K562 (cell line): ENCODE measurements around the gene GABRR3. TPM values are rescaled to one million over a fixed set of nuclear protein-coding genes. Genes with fewer than 3 reads are reported as not detected.

Source experiments
- ATAC-seq: fragments of 200-7000 bp; cut with Tn5 transposase; 3 replicates; pipeline ENCODE4 v1.9.1; 2020; ENCODE audit warnings: moderate library complexity
- BruUV-seq: library from RNA; stranded (reverse); fragments of 400-500 nt; replicated peaks from 2 replicates; lab custom pipeline; 2021; lab: Mats Ljungman, UMichigan
- CTCF ChIA-PET: fragments of 300-600 bp; formaldehyde crosslinking; extraction: SDS; loops from one replicate; lab custom pipeline; 2021; ENCODE audit warnings: low intra/inter-chr PET ratio; lab: Yijun Ruan, JAX
- POLR2A ChIA-PET: fragments of 300-600, 350-650 bp; sonication (Branson Sonifier 250); formaldehyde crosslinking; extraction: SDS; loops from one replicate; lab custom pipeline; 2021; ENCODE audit warnings: antibody characterized with exemption, inconsistent platforms; lab: Yijun Ruan, JAX
- DNase-seq, 4 experiments: peaks; one replicate each; pipeline versions ENCODE4 v3.0.0 to v3.0.0-alpha.2; 2011 to 2018; ENCODE audit warnings: low spot score in 3 of 4, mixed read lengths in 3 of 4; ENCODE audit errors: extremely low read depth in 1 of 4
- FAIRE-seq: peaks from 2 replicates; lab custom pipeline; 2011; peaks lifted over from hg19 to GRCh38; lab: Jason Lieb, UNC
- H2AFZ ChIP-seq: 2 replicates; pipeline ENCODE4 v1.6.0; 2011; ENCODE audit warnings: low read depth, low read length, control low read depth, inconsistent platforms
- H3K27ac ChIP-seq: fragments of 200-600 bp; 3 replicates; pipeline ENCODE4 v1.8.0; 2011; ENCODE audit warnings: low read depth, mild to moderate bottlenecking, control low read depth, inconsistent platforms, low read length, moderate library complexity, mixed read lengths; ENCODE audit errors: extremely low read depth
- H3K27me3 ChIP-seq, 2 experiments: fragments of 300-600 bp in 1 of 2; 2 replicates in 1 of 2; 3 replicates in 1 of 2; pipeline versions ENCODE4 v1.6.0 to v1.8.0; 2011; ENCODE audit warnings: inconsistent platforms in 2 of 2, low read length in 2 of 2, mild to moderate bottlenecking in 1 of 2, mixed read lengths in 1 of 2, moderate library complexity in 1 of 2; ENCODE audit not compliant: control insufficient read depth in 2 of 2, insufficient read depth in 2 of 2
- H3K36me3 ChIP-seq: fragments of 300-600 bp; 3 replicates; pipeline ENCODE4 v1.8.0; 2011; ENCODE audit warnings: mild to moderate bottlenecking, low read length, inconsistent platforms; ENCODE audit not compliant: control insufficient read depth, insufficient read depth
- H3K4me1 ChIP-seq, 2 experiments: fragments of 200-600 bp in 1 of 2; replicated peaks in 1 of 2; 2 replicates in 1 of 2; 3 replicates in 1 of 2; pipeline versions ENCODE4 v1.5.1 to v1.8.0; 2011; ENCODE audit warnings: inconsistent platforms in 2 of 2, low read length in 2 of 2, mild to moderate bottlenecking in 1 of 2, mixed read lengths in 1 of 2, moderate library complexity in 1 of 2; ENCODE audit not compliant: control insufficient read depth in 2 of 2, insufficient read depth in 2 of 2
- H3K4me2 ChIP-seq: 2 replicates; pipeline ENCODE4 v1.6.1; 2011; ENCODE audit warnings: low read length, control low read depth, inconsistent platforms, mixed read lengths; ENCODE audit not compliant: insufficient read depth
- H3K4me3 ChIP-seq: fragments of 200-600 bp; sonication (generic), shearing (Covaris generic); 2 replicates; pipeline ENCODE4 v1.5.1; 2016; ENCODE audit warnings: control low read depth, inconsistent platforms
- H3K79me2 ChIP-seq: fragments of 200-600 bp; 3 replicates; pipeline ENCODE4 v1.8.0; 2011; ENCODE audit warnings: low read length, inconsistent platforms; ENCODE audit not compliant: control insufficient read depth, insufficient read depth
- H3K9ac ChIP-seq, 2 experiments: 2 replicates each; pipeline versions ENCODE4 v1.6.0 to v1.6.1; 2011; ENCODE audit warnings: low read depth in 2 of 2, low read length in 2 of 2, control low read depth in 1 of 2, inconsistent platforms in 1 of 2, mild to moderate bottlenecking in 1 of 2, mixed read lengths in 1 of 2; ENCODE audit not compliant: insufficient read depth in 1 of 2
- H3K9me1 ChIP-seq: one replicate; pipeline ENCODE4 v1.6.0; 2011; ENCODE audit warnings: inconsistent platforms, mild to moderate bottlenecking, low read length, moderate library complexity; ENCODE audit not compliant: control insufficient read depth, insufficient read depth
- H3K9me3 ChIP-seq: replicated peaks from 2 replicates; pipeline ENCODE4 v1.5.1; 2011; ENCODE audit warnings: low read depth, low read length, inconsistent platforms; ENCODE audit not compliant: control insufficient read depth, insufficient read depth
- H4K20me1 ChIP-seq: replicated peaks from 2 replicates; pipeline ENCODE4 v1.6.1; 2011; ENCODE audit warnings: low read length, inconsistent platforms, mixed read lengths; ENCODE audit not compliant: control insufficient read depth, insufficient read depth
- BACH1 ChIP-seq: fragments of 200-800 bp; sonication (Bioruptor generic); IDR thresholded peaks from 2 replicates; pipeline ENCODE4 v1.6.1; 2016; ENCODE audit warnings: missing genetic modification characterization, missing compliant biosample characterization
- BDP1 ChIP-seq: IDR thresholded peaks from 3 replicates; pipeline ENCODE4 v1.6.1; 2011; ENCODE audit not compliant: insufficient read length, insufficient read depth
- FOXK2 ChIP-seq, 2 experiments: fragments of 450-650 bp; IDR thresholded peaks in 1 of 2; conservative IDR thresholded peaks in 1 of 2; 2 replicates each; pipeline ENCODE4 v1.6.1; 2016; ENCODE audit warnings: low read depth in 2 of 2, mild to moderate bottlenecking in 1 of 2
- HNRNPH1 ChIP-seq: fragments of 200-400 bp; formaldehyde crosslinking; optimal IDR thresholded peaks from 2 replicates; pipeline ENCODE3; 2017; ENCODE audit warnings: low read depth, mild to moderate bottlenecking, low read length, moderate library complexity
- HNRNPL ChIP-seq: fragments of 200-400 bp; formaldehyde crosslinking; IDR thresholded peaks from 2 replicates; pipeline ENCODE4 v1.6.1; 2017; ENCODE audit warnings: low read depth, mild to moderate bottlenecking, low read length
- IFI16 ChIP-seq: fragments of 250-450 bp; sonication (Bioruptor Pico); IDR thresholded peaks from 2 replicates; pipeline ENCODE4 v2.1.2; 2022; ENCODE audit warnings: mild to moderate bottlenecking, inconsistent platforms
- KAT8 ChIP-seq: fragments of 450-650 bp; IDR thresholded peaks from 2 replicates; pipeline ENCODE4 v1.6.1; 2016; ENCODE audit warnings: low read depth, mild to moderate bottlenecking
- MECOM ChIP-seq: fragments of 250-450 bp; sonication (Bioruptor Pico); IDR thresholded peaks from 2 replicates; pipeline ENCODE4 v1.8.0; 2022; ENCODE audit warnings: inconsistent platforms
- PTRF ChIP-seq: fragments of 450-650 bp; IDR thresholded peaks from 2 replicates; pipeline ENCODE4 v1.6.1; 2016; ENCODE audit warnings: mild to moderate bottlenecking, missing genetic modification characterization, missing compliant biosample characterization
- RNF2 ChIP-seq: sonication (generic); IDR thresholded peaks from 2 replicates; pipeline ENCODE4 v1.6.1; 2016
- SIRT6 ChIP-seq: IDR thresholded peaks from one replicate; pipeline ENCODE4 v1.6.1; 2012; ENCODE audit warnings: low read depth, mild to moderate bottlenecking, control low read depth, inconsistent platforms, low read length, moderate library complexity
- U2AF2 ChIP-seq: fragments of 200-400 bp; formaldehyde crosslinking; optimal IDR thresholded peaks from 2 replicates; pipeline ENCODE3; 2017; ENCODE audit warnings: low read depth, mild to moderate bottlenecking, low read length
- XRCC5 ChIP-seq: fragments of 200-400 bp; formaldehyde crosslinking; IDR thresholded peaks from 2 replicates; pipeline ENCODE4 v1.6.1; 2017; ENCODE audit warnings: low read depth, mild to moderate bottlenecking, low read length
- ZNF12 ChIP-seq: sonication (generic); formaldehyde crosslinking; IDR thresholded peaks from 2 replicates; pipeline ENCODE4 v1.4.0; 2020; ENCODE audit warnings: mild to moderate bottlenecking, missing genetic modification reagents
- ZNF253 ChIP-seq: fragments of 250-450 bp; sonication (Bioruptor Pico); conservative IDR thresholded peaks from 2 replicates; pipeline ENCODE4 v1.6.1; 2021; ENCODE audit warnings: mild to moderate bottlenecking
- ZNF507 ChIP-seq: conservative IDR thresholded peaks from 2 replicates; pipeline ENCODE4 v1.6.1; 2017; ENCODE audit warnings: missing genetic modification characterization, missing compliant biosample characterization
- ZNF76 ChIP-seq: fragments of 250-450 bp; sonication (Bioruptor Pico); IDR thresholded peaks from 2 replicates; pipeline ENCODE4 v1.4.0; 2020; ENCODE audit warnings: mild to moderate bottlenecking, moderate library complexity, borderline replicate concordance
- ZNF77 ChIP-seq: fragments of 250-450 bp; sonication (Bioruptor Pico); IDR thresholded peaks from 2 replicates; pipeline ENCODE4 v1.5.0; 2020
- WGBS: fragments of 100-300 bp; shearing (Covaris generic); methylation state at CpG from one replicate; pipeline ENCODE4 v1.1.6; 2016; ENCODE audit warnings: low coverage, mixed read lengths; ENCODE audit not compliant: insufficient coverage; ENCODE audit errors: missing lambda C conversion rate; 5-methylcytosine and 5-hydroxymethylcytosine counted together
- in situ Hi-C: fragments of 300-500 bp; cut with MboI; formaldehyde crosslinking; loops from 4 replicates; pipeline ENCODE4 v1.15.0; 2018; ENCODE audit warnings: inconsistent platforms, mixed read lengths
- intact Hi-C: fragments of 100-400 bp; cut with micrococcal nuclease; formaldehyde crosslinking; loops from 2 replicates; pipeline ENCODE4 v1.14.2; 2022
- polyA plus RNA-seq, 8 experiments: library from polyadenylated mRNA; depleted of rRNA in 4 of 8; stranded (reverse) in 5 of 8; unstranded in 3 of 8; fragments of >200 nt; fragmentation: Nextera tagmentation in 2 of 8; fragmentation: Illumina TruSeq in 1 of 8; extraction: Ambion mirVana in 2 of 8; extraction: Trizol in 1 of 8; gene quantifications; 2 replicates each; pipeline versions ENCODE4 v1.2.1 to v1.2.3, GENCODE V29; 2011 to 2014; ENCODE audit warnings: inconsistent platforms in 1 of 8, missing spikeins in 1 of 8
- total RNA-seq, 7 experiments: library from RNA; depleted of rRNA in 6 of 7; stranded (reverse); fragments of >200 nt in 6 of 7; fragmentation: Illumina TruSeq in 2 of 7; extraction: Trizol in 2 of 7; gene quantifications; 2 replicates each; pipeline versions ENCODE4 v1.2.1 to v1.2.3, GENCODE V29; 2011 to 2021; ENCODE audit warnings: low replicate concordance in 1 of 7
- TF ChIP-seq, protein P1 (sequence below): fragments of 250-450 bp; sonication (Bioruptor Pico); IDR thresholded peaks from 2 replicates; pipeline ENCODE4 v1.4.0; 2020; ENCODE audit warnings: mild to moderate bottlenecking, moderate library complexity

GABRR3 gene
- total and polyA plus RNA-seq, 9 of the 15 experiments (the other 6 are each of a cell fraction or from before 2014, with no cell fraction given), result not detected

GRCh38 chr3:98026425-98027084 is 8.6 kb downstream of the GABRR3 start:
- TF ChIP-seq IFI16 (CRISPR knock-in tag) (no peak), MECOM (CRISPR knock-in tag) (no peak), HNRNPL (no peak), SIRT6 (no peak), XRCC5 (no peak), ZNF253 (CRISPR knock-in tag) (no peak), ZNF77 (CRISPR knock-in tag) (no peak), ZNF12 (CRISPR knock-in tag) (no peak), KAT8 (no peak), HNRNPH1 (no peak), RNF2 (no peak), BACH1 (no peak), BDP1 (no peak), ZNF507 (tag) (no peak), U2AF2 (no peak), ZNF76 (no peak), FOXK2 (conservative IDR thresholded peaks at IDR 0.05 in 1 of 2, IDR thresholded peaks at IDR 0.05 in 1 of 2; ENCODE audit: low read depth in 2 of 2) (no peak), PTRF (tag) (no peak)
- TF ChIP-seq, protein P1, sequence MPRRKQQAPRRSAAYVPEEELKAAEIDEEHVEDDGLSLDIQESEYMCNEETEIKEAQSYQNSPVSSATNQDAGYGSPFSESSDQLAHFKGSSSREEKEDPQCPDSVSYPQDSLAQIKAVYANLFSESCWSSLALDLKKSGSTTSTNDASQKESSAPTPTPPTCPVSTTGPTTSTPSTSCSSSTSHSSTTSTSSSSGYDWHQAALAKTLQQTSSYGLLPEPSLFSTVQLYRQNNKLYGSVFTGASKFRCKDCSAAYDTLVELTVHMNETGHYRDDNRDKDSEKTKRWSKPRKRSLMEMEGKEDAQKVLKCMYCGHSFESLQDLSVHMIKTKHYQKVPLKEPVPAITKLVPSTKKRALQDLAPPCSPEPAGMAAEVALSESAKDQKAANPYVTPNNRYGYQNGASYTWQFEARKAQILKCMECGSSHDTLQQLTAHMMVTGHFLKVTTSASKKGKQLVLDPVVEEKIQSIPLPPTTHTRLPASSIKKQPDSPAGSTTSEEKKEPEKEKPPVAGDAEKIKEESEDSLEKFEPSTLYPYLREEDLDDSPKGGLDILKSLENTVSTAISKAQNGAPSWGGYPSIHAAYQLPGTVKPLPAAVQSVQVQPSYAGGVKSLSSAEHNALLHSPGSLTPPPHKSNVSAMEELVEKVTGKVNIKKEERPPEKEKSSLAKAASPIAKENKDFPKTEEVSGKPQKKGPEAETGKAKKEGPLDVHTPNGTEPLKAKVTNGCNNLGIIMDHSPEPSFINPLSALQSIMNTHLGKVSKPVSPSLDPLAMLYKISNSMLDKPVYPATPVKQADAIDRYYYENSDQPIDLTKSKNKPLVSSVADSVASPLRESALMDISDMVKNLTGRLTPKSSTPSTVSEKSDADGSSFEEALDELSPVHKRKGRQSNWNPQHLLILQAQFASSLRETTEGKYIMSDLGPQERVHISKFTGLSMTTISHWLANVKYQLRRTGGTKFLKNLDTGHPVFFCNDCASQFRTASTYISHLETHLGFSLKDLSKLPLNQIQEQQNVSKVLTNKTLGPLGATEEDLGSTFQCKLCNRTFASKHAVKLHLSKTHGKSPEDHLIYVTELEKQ (CRISPR knock-in tag), result no peak
- no peak overlapping the region for H3K4me2 ChIP-seq
- in situ Hi-C loops (loop anchor here (25.0 kb wide), 1 partner anchor 786 kb away; no protein-coding TSS in a partner anchor), intact Hi-C loops (loop anchor here (10.0 kb wide), 1 partner anchor 1162 kb away; no protein-coding TSS in a partner anchor)
- H3K27ac ChIP-seq, result no peak overlapping the region
- no peak overlapping the region for H3K9ac ChIP-seq
- no peaks in the 10 kb centered on the region for H3K36me3 ChIP-seq
- no TSS peak for BruUV-seq
- H3K79me2 ChIP-seq, result no peaks in the 10 kb centered on the region
- ATAC-seq (no peak), FAIRE-seq (no peak), DNase-seq (no peak)
- H4K20me1 ChIP-seq, result no peaks in the 10 kb centered on the region
- no peaks in the 10 kb centered on the region for H3K4me1 ChIP-seq
- ChIA-PET POLR2A (no interaction called here), CTCF (interaction anchor here (1.2 kb wide), 1 partner anchor 233 kb away, joined by 4 read pairs; no protein-coding TSS in a partner anchor)
- no peak overlapping the region for H2AFZ ChIP-seq
- WGBS, result 0% methylated on average over 5 of the region's 5 CpGs
- no peak overlapping the region for H3K4me3 ChIP-seq
- H3K9me3 ChIP-seq, result no peaks in the 10 kb centered on the region
- H3K27me3 ChIP-seq, result no peaks in the 10 kb centered on the region
- H3K9me1 ChIP-seq, result no peaks in the 10 kb centered on the region
